GM06990 (cell line): ENCODE results near the gene CCR4.
"Not testable (repeated sequence)": the region's sequence is repeated elsewhere in the genome, so short reads cannot be mapped to it uniquely, and the experiment has no call there.

Source experiments
- DNase-seq: peaks from one replicate; pipeline ENCODE4 v3.0.0-alpha.2; 2011; ENCODE audit not compliant: insufficient read length; ENCODE audit errors: extremely low read depth
- H3K27me3 ChIP-seq: replicated peaks from 2 replicates; pipeline ENCODE4 v1.6.0; 2011; ENCODE audit warnings: low read length; ENCODE audit not compliant: control insufficient read depth, insufficient read depth
- H3K36me3 ChIP-seq: 2 replicates; pipeline ENCODE4 v1.5.1; 2011; ENCODE audit warnings: low read length; ENCODE audit not compliant: control insufficient read depth, insufficient read depth
- H3K4me3 ChIP-seq: replicated peaks from 2 replicates; pipeline ENCODE4 v1.5.1; 2011; ENCODE audit warnings: low read depth, mild to moderate bottlenecking, control low read depth, low read length
- TF ChIP-seq, protein P1 (sequence below): IDR thresholded peaks from 2 replicates; pipeline ENCODE4 v1.5.1; 2011; ENCODE audit warnings: low read length, control low read depth, mild to moderate bottlenecking, inconsistent platforms; ENCODE audit not compliant: insufficient read depth, poor library complexity, severe bottlenecking

The CCR4 gene

DNA sequence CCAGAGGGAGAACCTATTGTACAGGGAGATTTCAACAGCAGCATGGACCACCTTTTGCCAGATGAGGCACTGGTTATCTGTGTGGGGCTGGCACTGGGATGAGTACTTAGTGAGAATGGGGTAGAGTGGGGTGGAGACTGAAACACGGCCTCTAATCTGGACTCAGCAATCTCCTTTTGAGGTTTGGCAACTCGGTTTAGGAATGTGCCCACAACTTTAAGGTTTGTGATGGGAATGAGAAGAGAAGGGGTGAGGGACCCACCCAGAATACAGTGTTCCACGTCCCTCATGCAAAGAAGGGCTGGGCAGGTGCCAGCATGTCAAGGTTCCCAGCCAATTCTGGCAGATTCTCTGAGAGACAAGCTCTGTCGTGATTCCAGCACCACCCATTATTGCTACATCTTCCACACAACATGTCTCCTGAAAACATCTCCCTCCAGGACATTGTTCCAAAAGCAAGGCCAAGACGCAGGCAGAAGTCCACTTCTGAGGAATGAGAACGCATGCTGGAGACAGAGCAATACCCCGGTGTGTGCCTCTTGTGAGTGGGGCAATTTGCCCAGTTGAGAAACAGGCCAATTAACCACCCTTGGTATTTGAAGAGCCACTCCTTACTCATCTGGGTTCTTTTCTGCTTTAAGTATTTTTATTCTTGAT lies 37.5 kb upstream of the CCR4 start:
- H3K4me3 ChIP-seq, result no peak overlapping the region
- DNase-seq, result no peak
- no peaks in the 10 kb centered on the region for H3K27me3 ChIP-seq
- TF ChIP-seq, protein P1, sequence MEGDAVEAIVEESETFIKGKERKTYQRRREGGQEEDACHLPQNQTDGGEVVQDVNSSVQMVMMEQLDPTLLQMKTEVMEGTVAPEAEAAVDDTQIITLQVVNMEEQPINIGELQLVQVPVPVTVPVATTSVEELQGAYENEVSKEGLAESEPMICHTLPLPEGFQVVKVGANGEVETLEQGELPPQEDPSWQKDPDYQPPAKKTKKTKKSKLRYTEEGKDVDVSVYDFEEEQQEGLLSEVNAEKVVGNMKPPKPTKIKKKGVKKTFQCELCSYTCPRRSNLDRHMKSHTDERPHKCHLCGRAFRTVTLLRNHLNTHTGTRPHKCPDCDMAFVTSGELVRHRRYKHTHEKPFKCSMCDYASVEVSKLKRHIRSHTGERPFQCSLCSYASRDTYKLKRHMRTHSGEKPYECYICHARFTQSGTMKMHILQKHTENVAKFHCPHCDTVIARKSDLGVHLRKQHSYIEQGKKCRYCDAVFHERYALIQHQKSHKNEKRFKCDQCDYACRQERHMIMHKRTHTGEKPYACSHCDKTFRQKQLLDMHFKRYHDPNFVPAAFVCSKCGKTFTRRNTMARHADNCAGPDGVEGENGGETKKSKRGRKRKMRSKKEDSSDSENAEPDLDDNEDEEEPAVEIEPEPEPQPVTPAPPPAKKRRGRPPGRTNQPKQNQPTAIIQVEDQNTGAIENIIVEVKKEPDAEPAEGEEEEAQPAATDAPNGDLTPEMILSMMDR, result no peak
- no peaks in the 10 kb centered on the region for H3K36me3 ChIP-seq

DNA sequence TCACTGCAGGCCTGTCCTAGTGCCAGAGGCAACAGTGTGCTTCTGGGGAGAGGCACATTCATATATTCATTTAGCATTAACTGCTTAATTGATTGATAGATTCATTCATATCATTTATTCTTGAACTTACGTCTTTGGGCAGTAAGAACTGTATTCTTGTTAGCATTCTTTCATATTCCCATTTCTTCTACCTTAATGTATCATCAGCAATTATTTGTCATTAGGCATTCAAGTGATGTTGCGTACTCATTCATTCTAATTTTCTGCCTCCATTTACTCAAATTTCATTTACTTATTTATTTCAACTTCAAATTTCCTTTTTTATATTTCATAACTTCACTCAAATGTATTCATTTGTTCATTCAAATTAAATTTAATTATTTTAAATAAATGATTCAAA lies 31.5 kb upstream of the CCR4 start:
- Histone ChIP-seq H3K27me3 (no peaks in the 10 kb centered on the region), H3K4me3 (no peak overlapping the region), H3K36me3 (no peaks in the 10 kb centered on the region)
- no peak for DNase-seq
- TF ChIP-seq, protein P1, result no peak

DNA sequence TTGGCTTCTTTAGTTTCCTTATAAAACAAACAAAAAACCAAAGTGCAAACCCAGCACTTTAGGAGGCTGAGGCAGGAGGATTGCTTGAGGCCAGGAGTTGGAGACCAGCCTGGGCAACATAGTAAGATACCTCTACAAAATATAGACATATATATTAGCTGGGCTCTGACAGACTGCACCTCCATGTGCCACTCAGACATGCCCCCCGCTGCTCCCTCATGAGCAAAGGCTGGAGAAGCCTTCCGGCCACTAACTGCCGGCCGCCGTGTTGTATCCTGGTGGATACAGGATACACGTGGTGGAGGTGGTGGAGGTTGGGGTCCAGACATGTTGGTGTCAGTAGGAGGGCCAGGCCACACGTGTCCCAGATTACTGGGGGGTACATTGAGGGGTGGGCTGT lies 29.4 kb upstream of the CCR4 start:
- peak; percentile 53 for DNase-seq
- H3K36me3 ChIP-seq, result no peaks in the 10 kb centered on the region
- no peaks in the 10 kb centered on the region for H3K27me3 ChIP-seq
- TF ChIP-seq, protein P1, result no peak
- H3K4me3 ChIP-seq, result no peak overlapping the region

DNA sequence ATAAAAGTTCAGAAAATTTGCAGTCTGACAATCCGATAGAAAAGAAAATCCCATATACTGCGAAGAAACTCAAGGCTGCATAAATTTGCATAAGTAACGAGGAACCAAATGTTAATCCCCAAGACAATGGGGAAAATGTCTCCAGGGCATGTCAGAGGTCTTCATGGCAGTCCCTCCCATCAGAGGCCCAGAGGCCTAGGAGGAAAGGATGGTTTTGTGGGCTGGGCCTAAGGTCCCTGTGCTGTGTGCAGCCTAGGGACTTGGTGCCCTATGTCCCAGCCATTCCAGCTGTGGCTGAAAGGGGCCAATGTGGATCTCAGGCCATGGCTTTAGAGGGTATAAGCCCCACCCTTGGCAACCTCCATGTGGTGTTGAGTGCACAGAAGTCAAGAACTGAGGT lies 21.3 kb upstream of the CCR4 start:
- Histone ChIP-seq H3K27me3 (no peaks in the 10 kb centered on the region), H3K36me3 (no peaks in the 10 kb centered on the region), H3K4me3 (no peak overlapping the region)
- DNase-seq, result no peak
- TF ChIP-seq, protein P1, result no peak

DNA sequence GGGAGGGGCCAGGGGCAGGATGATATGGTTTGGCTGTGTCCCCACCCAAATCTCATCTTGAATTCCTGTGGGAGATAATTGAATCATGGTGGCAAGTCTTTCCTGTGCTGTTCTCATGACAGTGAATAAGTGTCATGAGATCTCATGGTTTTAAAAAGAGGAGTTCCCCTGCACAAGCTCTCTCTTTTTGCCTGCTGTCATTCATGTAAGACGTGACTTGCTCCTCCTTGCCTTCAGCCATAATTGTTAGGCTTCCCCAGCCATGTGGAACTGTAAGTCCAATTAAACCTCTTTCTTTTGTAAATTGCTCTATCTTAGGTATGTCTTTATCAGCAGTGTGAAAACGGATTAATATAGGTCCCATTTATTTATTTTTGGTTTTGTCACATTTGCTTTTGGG lies 20.2 kb upstream of the CCR4 start:
- not testable (repeated sequence) for H3K4me3 ChIP-seq, H3K36me3 ChIP-seq, H3K27me3 ChIP-seq, DNase-seq

DNA sequence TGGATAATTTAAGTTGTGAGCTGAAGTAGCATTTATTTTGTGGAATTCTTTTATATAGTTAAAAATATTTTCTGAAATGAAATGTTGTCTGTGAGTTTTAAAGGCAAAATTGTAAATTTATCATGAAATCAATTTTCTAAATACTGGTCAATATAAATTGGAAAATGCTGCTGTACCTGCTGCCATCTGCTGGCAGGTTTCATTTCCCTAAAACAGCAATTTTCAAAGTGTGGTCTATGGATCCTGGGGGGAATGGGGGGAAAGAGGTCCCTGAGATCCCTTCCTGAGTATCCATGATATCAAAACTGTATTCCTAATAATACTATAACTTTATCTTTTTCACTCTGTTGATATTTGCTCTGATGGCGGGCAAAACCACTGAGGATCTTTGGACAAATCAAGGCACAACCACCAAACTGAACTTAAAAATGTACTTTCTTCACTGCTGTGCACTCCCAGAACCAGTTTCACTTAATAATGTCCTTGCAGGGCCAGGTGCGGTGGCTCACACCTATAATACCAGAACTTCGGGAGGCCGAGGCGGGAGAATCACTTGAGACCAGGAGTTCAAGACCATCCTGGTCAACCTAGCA lies 17.2 kb upstream of the CCR4 start:
- Histone ChIP-seq H3K27me3 (no peaks in the 10 kb centered on the region), H3K4me3 (no peak overlapping the region), H3K36me3 (no peaks in the 10 kb centered on the region)
- TF ChIP-seq, protein P1, result peak; percentile 68
- DNase-seq, result no peak
